ENCODE results near the gene CCER1. TPM values are rescaled to one million over a fixed set of nuclear protein-coding genes. Genes with fewer than 3 reads are reported as not detected.
"Not testable (repeated sequence)": the region's sequence is repeated elsewhere in the genome, so short reads cannot be mapped to it uniquely, and the experiment has no call there.

Gene CCER1
- total and polyA plus RNA-seq, 11 donors: not detected

DNA sequence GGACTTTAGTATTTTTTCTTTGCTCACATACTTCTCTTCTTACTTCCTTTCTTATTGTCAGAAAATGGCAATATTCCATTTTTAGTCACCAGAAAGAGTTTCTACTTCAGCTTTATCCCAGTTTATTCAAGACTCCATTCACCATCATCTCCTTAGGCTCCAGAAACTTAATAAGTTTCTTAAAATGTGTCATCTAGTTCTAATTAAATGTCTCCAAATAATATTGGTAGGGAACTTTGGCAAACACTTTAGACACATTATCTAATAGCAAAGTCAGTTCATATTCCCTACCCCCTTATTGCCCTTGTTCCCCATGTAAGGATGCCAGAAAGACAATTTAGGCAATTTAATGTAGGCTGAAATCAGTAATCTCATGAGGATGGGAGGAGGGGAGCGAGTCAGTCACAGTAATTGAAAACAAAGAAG is 34.7 kb upstream of the CCER1 start:
- Histone ChIP-seq H3K27me3 (no peaks in the 10 kb centered on the region), H3K4me3 (no peak overlapping the region), H3K27ac (peak overlapping the region in 6 of 12 donors; percentile 5 to 60 (median 52)), H3K9me3 (peaks cover 0 to 6% (median 0%) of the 10 kb centered on the region in 12 donors), H3K4me1 (peaks cover 0 to 10% (median 0%) of the 10 kb centered on the region in 12 donors), H3K36me3 (no peaks in the 10 kb centered on the region)
- WGBS, 4 donors: 69 to 83% (median 73%) methylated on average over 1 of the region's 1 CpG
- ATAC-seq (peak; percentile 47 to 72 (median 59)), DNase-seq (no peak)
- intact Hi-C loops (cut with DNase I): loop anchor here in 3 of 10 donors (10.0 kb wide), 3 partner anchors 105 to 185 kb away; no protein-coding TSS in a partner anchor
- no peak for TF ChIP-seq CTCF (IDR thresholded peaks at IDR 0.05)

- intact Hi-C loops (cut with DNase I): loop anchor here in 2 of 10 donors (10.0 kb wide), 2 partner anchors 117 to 187 kb away; no protein-coding TSS in a partner anchor
- H3K9me3 ChIP-seq: peaks cover 0 to 10% (median 0%) of the 10 kb centered on the region in 12 donors
- 88 to 98% (median 91%) methylated on average over 1 of the region's 1 CpG for WGBS, 4 donors
- ATAC-seq (no peak), DNase-seq (no peak)
- H3K27me3 ChIP-seq: no peaks in the 10 kb centered on the region
- no peak overlapping the region for H3K4me3 ChIP-seq
- peaks cover 0 to 6% (median 0%) of the 10 kb centered on the region in 12 donors for H3K4me1 ChIP-seq
- H3K27ac ChIP-seq: no peak overlapping the region
- no peaks in the 10 kb centered on the region for H3K36me3 ChIP-seq
- TF ChIP-seq POLR2A (IDR thresholded peaks at IDR 0.05) (no peak), CTCF (IDR thresholded peaks at IDR 0.05) (peak in 1 of 12 donors; percentile 29)
These were observed 32.5 kb upstream of the CCER1 start for GRCh38 chr12:90987520-90987919.

GRCh38 chr12:90987101-90987500 is 32.1 kb upstream of the CCER1 start:
- no peaks in the 10 kb centered on the region for H3K27me3 ChIP-seq
- H3K4me3 ChIP-seq: no peak overlapping the region
- ATAC-seq: no peak
- H3K4me1 ChIP-seq: peaks cover 0 to 6% (median 0%) of the 10 kb centered on the region in 12 donors
- TF ChIP-seq CTCF (IDR thresholded peaks at IDR 0.05) (no peak), POLR2A (IDR thresholded peaks at IDR 0.05) (no peak)
- H3K27ac ChIP-seq: no peak overlapping the region
- H3K9me3 ChIP-seq: peaks cover 0 to 10% (median 0%) of the 10 kb centered on the region in 12 donors
- H3K36me3 ChIP-seq: no peaks in the 10 kb centered on the region
- 90 to 100% (median 95%) methylated on average over 1 of the region's 1 CpG for WGBS, 4 donors
- DNase-seq: no peak
- intact Hi-C loops (cut with DNase I): loop anchor here in 2 of 10 donors (10.0 kb wide), 2 partner anchors 118 to 188 kb away; no protein-coding TSS in a partner anchor

- not testable (repeated sequence) for H3K27me3 ChIP-seq, ATAC-seq, DNase-seq, H3K4me3 ChIP-seq, H3K27ac ChIP-seq, H3K36me3 ChIP-seq, H3K4me1 ChIP-seq
- 73 to 85% (median 75%) methylated on average over 3 of the region's 3 CpGs for WGBS, 4 donors
- intact Hi-C loops (cut with DNase I): loop anchor here in 2 of 10 donors (10.0 kb wide), 2 partner anchors 119 to 189 kb away; no protein-coding TSS in a partner anchor
- H3K9me3 ChIP-seq: peaks cover 0 to 10% (median 0%) of the 10 kb centered on the region in 12 donors
These were observed 30.4 kb upstream of the CCER1 start for GRCh38 chr12:90985331-90985730.

Data from heart left ventricle (tissue), 16 donors.